Activated T-helper 9 cell treated with anti-CD3 and anti-CD28 coated beads, Interleukin-2, amount 50 U/mL, for 16 hours (primary cell): ENCODE data around the gene TRIM43B.
A peak's percentile ranks its signal among the peaks of the same experiment; 100 is the strongest.
"Not testable (repeated sequence)": the region's sequence is repeated elsewhere in the genome, so short reads cannot be mapped to it uniquely, and the experiment has no call there.

ENCODE experiments used
- DNase-seq: peaks from one replicate; pipeline ENCODE4 v3.0.0-alpha.2; 2020; ENCODE audit warnings: low read depth

TRIM43B gene

GRCh38 chr2:95484654-95485053, at the start of gene TRIM43B:
Gene TRIM43B, minus strand, starts transcription at chr2:95484754. Its CDS starts 2,040 bp downstream, at chr2:95482714.
- not testable (repeated sequence) for DNase-seq

DNA sequence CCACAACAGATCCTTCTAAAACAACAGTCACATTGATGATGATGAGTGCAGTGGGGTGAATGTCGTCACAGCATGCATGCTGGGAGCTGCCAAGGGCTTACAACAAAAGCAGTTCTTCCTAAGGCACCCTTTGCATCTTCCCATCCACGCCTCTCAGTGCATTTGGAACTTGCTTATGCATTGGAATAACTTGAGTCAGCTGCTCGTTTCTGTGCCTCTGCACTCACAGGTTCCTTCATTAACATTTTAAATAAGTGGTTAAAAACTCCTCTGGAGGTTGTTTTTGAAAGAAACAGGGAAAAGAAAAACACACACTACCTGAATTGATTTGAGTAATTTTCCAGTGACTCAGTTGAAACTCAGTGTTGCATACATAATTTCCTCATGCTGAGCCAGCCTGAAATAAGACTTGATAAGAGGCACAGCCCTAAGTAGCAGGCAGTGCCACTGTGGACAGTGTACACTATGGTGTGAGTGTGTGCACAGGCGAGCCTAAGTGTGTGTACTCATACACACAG, 46.8 kb upstream of the TRIM43B start:
- DNase-seq, result no peak

GRCh38 chr2:95530734-95531133, 46.2 kb upstream of the TRIM43B start:
- DNase-seq, result no peak

- peak; percentile 25 for DNase-seq
Measured at GRCh38 chr2:95526360-95527341, 42.1 kb upstream of the TRIM43B start.

GRCh38 chr2:95525294-95526035, 40.9 kb upstream of the TRIM43B start:
- no peak for DNase-seq

DNA sequence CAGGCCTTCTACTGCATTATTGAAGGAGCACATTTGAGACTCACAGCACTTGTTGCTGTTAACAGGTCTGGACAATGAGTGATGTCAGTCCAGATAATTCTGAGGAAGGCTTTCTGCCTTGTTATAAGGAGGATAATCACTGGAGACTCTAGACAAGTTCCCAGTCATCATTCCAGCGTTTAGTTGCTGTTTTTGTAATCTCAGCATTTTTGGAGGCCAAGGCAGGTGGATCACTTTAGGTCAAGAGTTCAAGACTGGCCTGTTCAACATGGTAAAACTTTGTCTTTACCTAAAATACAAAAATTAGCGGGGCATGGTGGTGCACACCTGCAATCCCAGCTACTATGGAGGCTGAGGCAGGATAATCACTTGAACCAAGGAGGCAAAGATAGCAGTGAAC, 39.6 kb upstream of the TRIM43B start:
- no peak for DNase-seq

DNA sequence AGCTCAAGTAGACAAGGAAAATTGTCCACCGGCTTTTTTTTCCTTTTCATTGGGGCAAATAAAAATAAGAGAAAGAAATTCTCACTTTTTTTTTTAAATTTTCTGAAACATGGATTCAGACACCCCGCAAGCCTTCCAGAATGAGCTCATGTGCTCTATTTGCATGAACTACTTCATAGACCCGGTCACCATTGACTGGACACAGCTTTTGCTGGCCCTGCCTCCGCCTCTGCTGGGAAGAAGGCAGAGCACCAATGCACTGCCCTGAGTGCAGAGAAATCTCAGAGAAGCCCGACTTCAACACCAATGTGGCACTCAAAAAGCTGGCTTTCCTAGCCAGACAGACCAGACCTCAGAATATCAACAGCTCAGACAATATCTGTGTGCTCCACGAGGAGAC, 30.2 kb upstream of the TRIM43B start:
- no peak for DNase-seq

- DNase-seq, result not testable (repeated sequence)
Measured at GRCh38 chr2:95514226-95514625, 29.7 kb upstream of the TRIM43B start.

DNA sequence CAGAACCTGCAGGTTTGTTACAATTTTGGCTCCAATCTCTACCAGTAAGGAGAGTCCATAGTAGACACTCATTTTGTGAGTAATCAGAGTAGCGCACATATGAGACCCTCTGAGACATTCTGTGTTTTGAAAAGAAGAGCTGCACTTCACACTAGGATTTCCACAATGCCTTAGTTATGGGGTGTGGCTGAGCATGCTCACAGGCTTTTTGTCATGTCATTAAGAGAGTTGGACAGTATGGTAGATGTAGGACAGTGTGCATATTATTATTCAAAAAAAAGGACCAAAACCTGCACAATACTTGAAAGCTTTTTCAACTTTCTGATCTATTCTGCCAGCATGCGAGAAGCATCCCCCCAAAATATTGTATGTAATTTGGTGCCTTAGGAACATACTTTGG, 24.9 kb upstream of the TRIM43B start:
- no peak for DNase-seq

- DNase-seq, result no peak
Measured at GRCh38 chr2:95505222-95505621, 20.7 kb upstream of the TRIM43B start.

DNA sequence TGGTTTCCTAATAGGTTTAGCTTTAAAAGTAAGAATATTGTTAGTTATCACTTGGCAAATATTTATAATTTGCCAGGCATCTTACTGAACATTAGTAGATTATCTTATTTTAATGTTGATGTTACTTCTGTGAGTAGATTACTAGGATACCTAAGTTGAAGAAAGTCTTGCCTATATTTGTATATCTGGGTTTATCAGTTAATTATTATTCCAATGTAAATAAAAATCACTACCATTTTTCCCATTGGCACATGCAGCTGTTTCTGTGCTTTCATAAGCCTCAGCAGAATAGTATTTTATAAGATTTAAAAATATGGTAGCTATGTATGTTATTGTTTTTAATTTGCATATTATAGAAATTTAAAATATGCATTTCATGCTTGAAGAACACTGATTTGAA, 16.3 kb upstream of the TRIM43B start:
- DNase-seq, result no peak

GRCh38 chr2:95492076-95492475, 7.5 kb upstream of the TRIM43B start:
- not testable (repeated sequence) for DNase-seq

DNA sequence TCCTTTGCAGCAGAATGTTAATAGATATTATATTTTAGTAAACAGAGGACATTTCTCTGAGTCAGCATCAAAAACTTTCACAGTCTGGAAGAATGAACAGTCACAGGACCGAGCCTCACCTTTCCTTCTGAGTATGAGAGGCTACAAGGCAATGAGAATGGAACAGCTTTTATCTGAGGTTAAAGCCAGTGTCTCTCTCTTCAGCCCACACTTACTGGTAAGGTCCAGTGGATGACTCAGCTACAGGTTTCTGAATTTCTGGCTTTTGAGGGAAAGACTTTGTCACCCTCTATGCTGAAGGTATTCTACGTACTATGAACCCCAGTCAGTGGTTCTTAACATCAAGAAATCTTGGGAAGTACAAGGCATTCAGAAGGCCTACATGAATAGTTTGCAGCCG, 9.5 kb downstream of the TRIM43B start:
- not testable (repeated sequence) for DNase-seq

DNA sequence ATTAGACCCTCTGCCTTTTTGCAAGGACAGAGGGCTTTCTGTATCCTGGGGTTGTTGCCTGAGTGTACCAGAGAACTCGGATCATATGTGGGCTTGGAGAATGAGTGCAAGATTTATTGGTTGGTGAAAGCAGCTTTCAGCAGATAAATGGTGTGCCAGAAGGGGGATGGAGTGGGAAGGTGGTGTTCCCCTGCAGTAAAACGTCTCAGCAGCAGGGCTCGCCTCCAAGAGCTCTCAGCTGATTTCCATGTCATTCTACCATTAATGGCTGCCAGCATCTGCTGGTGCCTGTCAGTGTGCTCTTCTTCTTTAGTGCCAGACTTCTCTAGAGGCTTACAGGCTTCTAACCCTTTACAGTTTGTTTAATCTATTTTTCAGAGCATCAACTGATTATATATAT, 16.6 kb downstream of the TRIM43B start:
- not testable (repeated sequence) for DNase-seq

- DNase-seq, result not testable (repeated sequence)
Measured at GRCh38 chr2:95466572-95466971, 18.0 kb downstream of the TRIM43B start.

DNA sequence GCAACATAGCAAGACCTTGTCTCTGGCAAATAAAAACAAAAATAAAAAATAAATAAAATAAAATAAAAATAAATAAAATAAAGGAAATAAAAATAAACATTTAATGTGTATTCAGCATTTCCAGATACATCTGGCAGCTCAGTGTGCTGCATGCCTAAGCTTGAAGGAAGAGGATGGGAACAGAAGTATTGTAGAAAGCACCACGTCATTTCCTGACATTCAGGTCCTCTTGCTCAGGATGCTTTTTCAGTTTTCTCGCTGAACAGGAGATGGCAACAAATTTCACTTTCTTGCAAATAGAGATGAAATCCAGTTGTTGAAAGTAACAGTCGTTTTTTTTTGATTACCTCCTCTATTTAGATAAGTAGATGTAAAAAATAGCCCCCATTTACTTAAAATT, 21.3 kb downstream of the TRIM43B start:
- not testable (repeated sequence) for DNase-seq

GRCh38 chr2:95445317-95445716, 39.2 kb downstream of the TRIM43B start:
- not testable (repeated sequence) for DNase-seq

GRCh38 chr2:95442474-95443099, 42.0 kb downstream of the TRIM43B start:
- not testable (repeated sequence) for DNase-seq

DNA sequence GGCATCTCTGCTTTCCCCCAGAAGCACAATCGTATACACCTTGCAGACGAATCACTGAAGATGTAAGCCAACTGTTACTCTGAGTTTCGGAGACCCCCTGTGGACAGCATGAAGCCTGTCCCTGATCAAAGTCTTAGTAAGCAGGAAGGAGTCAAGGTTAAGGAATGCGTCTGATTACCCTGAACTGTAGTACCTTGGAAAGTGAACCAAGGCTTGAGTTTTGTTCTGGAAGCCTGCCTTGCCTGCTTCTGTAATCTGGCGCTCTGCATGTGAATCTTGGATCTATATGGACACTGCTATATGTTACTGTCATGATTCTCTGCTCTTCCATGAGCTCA, 48.7 kb downstream of the TRIM43B start:
- DNase-seq, result not testable (repeated sequence)

DNA sequence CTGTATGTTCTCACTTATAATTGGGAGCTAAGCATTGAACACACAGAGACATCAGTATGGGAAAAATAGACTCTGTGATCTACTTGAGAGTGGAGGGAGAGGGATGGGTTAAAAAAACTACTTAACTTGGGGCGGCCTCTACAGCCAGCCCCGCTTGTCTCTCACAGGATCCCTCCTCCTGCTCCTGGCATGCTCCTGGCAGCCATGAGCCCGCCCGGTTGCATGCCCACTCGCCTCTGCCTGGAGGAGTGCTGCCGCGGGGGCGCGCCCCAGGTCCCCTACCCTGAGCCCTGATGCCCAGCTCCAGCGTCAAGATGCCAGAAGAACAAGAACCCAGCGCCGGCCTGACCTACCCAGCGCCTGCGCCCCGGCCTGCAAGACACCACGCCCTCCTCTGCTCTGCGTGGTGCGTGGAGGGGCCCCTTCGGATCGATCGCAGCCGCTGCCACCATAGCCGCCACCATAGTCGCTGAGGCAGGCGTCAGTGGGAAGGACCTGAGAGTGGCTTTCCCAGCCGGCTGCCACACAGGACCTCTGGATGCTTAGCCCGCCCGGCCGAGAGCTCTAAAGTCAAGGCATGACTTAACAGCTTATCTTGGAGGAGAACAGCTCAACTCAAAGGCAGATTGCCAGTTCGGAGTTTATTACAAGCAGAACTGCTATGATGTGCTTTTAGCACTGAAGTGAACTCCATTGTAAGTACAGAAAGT, 49.2 kb downstream of the TRIM43B start:
- DNase-seq, result not testable (repeated sequence)

DNA sequence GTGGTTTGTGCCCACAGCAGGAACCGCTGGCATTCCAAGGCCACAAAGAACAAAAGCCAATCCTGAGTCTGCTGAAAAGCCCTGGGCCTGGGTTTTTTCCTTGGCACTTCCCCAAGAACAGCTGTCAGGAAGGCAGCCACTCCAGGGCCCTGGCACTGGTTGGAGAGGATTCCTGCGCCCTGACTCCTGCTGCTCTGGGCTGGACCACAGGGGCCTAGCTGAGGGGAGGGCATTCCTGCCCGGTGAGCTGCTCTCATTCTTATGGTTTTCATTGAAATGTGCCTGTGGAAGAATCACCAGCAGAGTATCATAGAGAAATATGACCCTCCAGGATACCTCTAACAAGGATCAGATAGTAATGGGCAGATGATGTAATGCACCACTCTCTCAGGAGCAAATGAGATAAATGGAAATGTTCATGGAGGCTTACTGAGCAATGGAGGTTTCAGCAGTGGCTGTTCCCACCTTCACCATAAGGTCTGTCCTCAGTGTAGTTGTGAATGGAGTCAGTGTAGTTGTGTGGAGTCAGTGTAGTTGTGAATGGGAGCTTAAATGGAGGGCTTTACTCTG, 50.0 kb downstream of the TRIM43B start:
- DNase-seq, result not testable (repeated sequence)
